HL-60 (cell line): ENCODE data around the gene ZMIZ1.

Source experiments
- DNase-seq, 2 experiments: peaks; one replicate each; pipeline ENCODE4 v3.0.0-alpha.2; 2010 to 2020; ENCODE audit warnings: low read depth in 1 of 2, low spot score in 1 of 2
- H3K27ac ChIP-seq: fragments of 250-450 bp; sonication (Bioruptor Pico); replicated peaks from 2 replicates; pipeline ENCODE4 v1.5.1; 2020; ENCODE audit warnings: mild to moderate bottlenecking, moderate library complexity
- H3K27me3 ChIP-seq: fragments of 250-450 bp; sonication (Bioruptor Pico); 2 replicates; pipeline ENCODE4 v1.5.1; 2021; ENCODE audit warnings: mild to moderate bottlenecking, moderate library complexity; ENCODE audit not compliant: insufficient read depth, poor library complexity, severe bottlenecking
- H3K4me3 ChIP-seq: replicated peaks from 2 replicates; pipeline ENCODE4 v1.5.1; 2011; ENCODE audit warnings: mild to moderate bottlenecking, control low read depth, low read length; ENCODE audit not compliant: insufficient read depth
- CTCF ChIP-seq: IDR thresholded peaks from one replicate; pipeline ENCODE4 v1.5.1; 2011; ENCODE audit warnings: low read length, control low read depth, inconsistent platforms; ENCODE audit not compliant: insufficient read depth
- GABPA ChIP-seq: IDR thresholded peaks from 2 replicates; pipeline ENCODE4 v1.6.1; 2012; ENCODE audit warnings: low read depth
- POLR2AphosphoS5 ChIP-seq: IDR thresholded peaks from 2 replicates; pipeline ENCODE4 v1.6.1; 2012; ENCODE audit warnings: low read depth
- REST ChIP-seq: IDR thresholded peaks from 2 replicates; pipeline ENCODE4 v1.6.1; 2012; ENCODE audit warnings: low read depth; ENCODE audit not compliant: insufficient replicate concordance
- SPI1 ChIP-seq: IDR thresholded peaks from 2 replicates; pipeline ENCODE4 v1.6.1; 2012; ENCODE audit warnings: low read depth, mild to moderate bottlenecking, borderline replicate concordance

The ZMIZ1 gene

DNA sequence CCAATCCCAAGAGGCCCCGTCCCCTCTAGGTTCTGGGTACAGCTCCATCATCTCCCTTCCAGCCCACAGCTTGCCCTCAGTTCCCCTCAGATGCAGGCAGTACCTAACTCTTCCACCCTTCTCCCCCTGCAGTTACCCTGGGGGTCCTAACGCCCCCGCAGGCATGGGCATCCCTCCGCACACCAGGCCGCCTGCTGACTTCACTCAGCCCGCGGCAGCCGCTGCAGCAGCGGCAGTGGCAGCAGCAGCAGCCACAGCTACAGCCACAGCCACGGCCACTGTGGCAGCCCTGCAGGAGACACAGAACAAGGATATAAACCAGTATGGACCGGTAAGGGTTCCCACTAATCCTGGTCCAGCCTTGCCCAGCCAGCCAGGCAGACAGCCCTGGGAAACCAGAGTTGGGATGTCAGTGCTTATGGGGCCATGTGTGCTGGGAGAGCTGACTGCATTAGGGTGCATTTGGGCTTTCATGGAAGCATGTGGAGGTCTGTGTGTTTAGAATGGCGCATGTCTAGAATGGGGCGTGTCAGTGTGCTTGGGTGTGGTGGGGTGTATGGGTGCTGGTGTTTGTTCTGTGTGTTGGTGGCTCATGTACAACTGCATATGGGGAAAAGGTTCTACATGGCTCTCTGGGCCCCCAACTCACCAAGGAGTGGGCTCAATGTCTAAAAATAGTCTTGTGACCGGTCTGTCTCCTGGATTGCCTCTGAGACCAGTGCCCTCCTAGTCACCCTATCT lies 223.4 kb downstream of the ZMIZ1 start:
- no peak for DNase-seq
- Histone ChIP-seq H3K4me3 (no peak overlapping the region), H3K27me3 (no peaks in the 10 kb centered on the region), H3K27ac (peak overlapping the region; percentile 81)
- TF ChIP-seq SPI1: no peak
- no peak for TF ChIP-seq POLR2AphosphoS5

GRCh38 chr10:79292891-79293746 lies 224.4 kb downstream of the ZMIZ1 start:
- DNase-seq: peak; percentile 74 to 79
- Histone ChIP-seq H3K27ac (peak overlapping the region; percentile 81), H3K27me3 (no peaks in the 10 kb centered on the region), H3K4me3 (no peak overlapping the region)
- TF ChIP-seq REST: peak; percentile 4
- TF ChIP-seq GABPA: no peak
- TF ChIP-seq POLR2AphosphoS5: no peak
- TF ChIP-seq SPI1: peak; percentile 84; the same call in 1 of the 2 replicates
- TF ChIP-seq CTCF: peak; percentile 65

- TF ChIP-seq SPI1 (peak; percentile 95), POLR2AphosphoS5 (peak; percentile 83), CTCF (no peak), GABPA (no peak), REST (no peak)
- Histone ChIP-seq H3K27ac (peak overlapping the region; percentile 81), H3K27me3 (no peaks in the 10 kb centered on the region), H3K4me3 (no peak overlapping the region)
- DNase-seq: peak; percentile 90 to 92
These were observed 225.2 kb downstream of the ZMIZ1 start for GRCh38 chr10:79293841-79294581.

GRCh38 chr10:79295563-79295962 lies 226.8 kb downstream of the ZMIZ1 start:
- TF ChIP-seq CTCF (no peak), GABPA (no peak)
- Histone ChIP-seq H3K27me3 (no peaks in the 10 kb centered on the region), H3K4me3 (no peak overlapping the region), H3K27ac (peak overlapping the region; percentile 81)
- DNase-seq: peak in 1 of 2 experiments; percentile 80
